ENCODE measurements around the gene SNAI1.
"Not testable (repeated sequence)": the region's sequence is repeated elsewhere in the genome, so short reads cannot be mapped to it uniquely, and the experiment has no call there.

The SNAI1 gene

GRCh38 chr20:49945306-49945700, 37.5 kb upstream of the SNAI1 start:
- no peak overlapping the region for H3K27ac ChIP-seq (ENCODE audit: insufficient read depth, low read length, poor library complexity, severe bottlenecking)
- H3K36me3 ChIP-seq (ENCODE audit: control insufficient read depth, insufficient read depth, low read length): peaks cover 56% of the 10 kb centered on the region
- H3K9me3 ChIP-seq (ENCODE audit: control insufficient read depth, low read length): no peaks in the 10 kb centered on the region
- H3K27me3 ChIP-seq (replicated peaks; ENCODE audit: control insufficient read depth, insufficient read depth, low read length, poor library complexity, severe bottlenecking): no peaks in the 10 kb centered on the region
- H3K4me1 ChIP-seq (ENCODE audit: control insufficient read depth, insufficient read depth, low read length, poor library complexity, severe bottlenecking): no peaks in the 10 kb centered on the region
- no peak for DNase-seq
- no peak overlapping the region for H3K4me3 ChIP-seq (ENCODE audit: insufficient read depth, low read depth, low read length, poor library complexity, severe bottlenecking)

- no peak overlapping the region for H3K4me3 ChIP-seq (ENCODE audit: insufficient read depth, low read depth, low read length, poor library complexity, severe bottlenecking)
- no peak overlapping the region for H3K27ac ChIP-seq (ENCODE audit: insufficient read depth, low read length, poor library complexity, severe bottlenecking)
- no peaks in the 10 kb centered on the region for H3K9me3 ChIP-seq (ENCODE audit: control insufficient read depth, low read length)
- H3K27me3 ChIP-seq (replicated peaks; ENCODE audit: control insufficient read depth, insufficient read depth, low read length, poor library complexity, severe bottlenecking): no peaks in the 10 kb centered on the region
- no peaks in the 10 kb centered on the region for H3K4me1 ChIP-seq (ENCODE audit: control insufficient read depth, insufficient read depth, low read length, poor library complexity, severe bottlenecking)
- DNase-seq: no peak
- H3K36me3 ChIP-seq (ENCODE audit: control insufficient read depth, insufficient read depth, low read length): peaks cover 61% of the 10 kb centered on the region
Observed at GRCh38 chr20:49945701-49946477, 36.9 kb upstream of the SNAI1 start.

- no peaks in the 10 kb centered on the region for H3K9me3 ChIP-seq (ENCODE audit: control insufficient read depth, low read length)
- no peak overlapping the region for H3K27ac ChIP-seq (ENCODE audit: insufficient read depth, low read length, poor library complexity, severe bottlenecking)
- H3K36me3 ChIP-seq (ENCODE audit: control insufficient read depth, insufficient read depth, low read length): peaks cover 66% of the 10 kb centered on the region
- H3K4me3 ChIP-seq (ENCODE audit: insufficient read depth, low read depth, low read length, poor library complexity, severe bottlenecking): no peak overlapping the region
- DNase-seq: no peak
- H3K4me1 ChIP-seq (ENCODE audit: control insufficient read depth, insufficient read depth, low read length, poor library complexity, severe bottlenecking): no peaks in the 10 kb centered on the region
- no peaks in the 10 kb centered on the region for H3K27me3 ChIP-seq (replicated peaks; ENCODE audit: control insufficient read depth, insufficient read depth, low read length, poor library complexity, severe bottlenecking)
Observed at GRCh38 chr20:49948178-49948577, 34.6 kb upstream of the SNAI1 start.

- Histone ChIP-seq H3K9me3 (ENCODE audit: control insufficient read depth, low read length) (no peaks in the 10 kb centered on the region), H3K4me1 (ENCODE audit: control insufficient read depth, insufficient read depth, low read length, poor library complexity, severe bottlenecking) (no peaks in the 10 kb centered on the region), H3K27ac (ENCODE audit: insufficient read depth, low read length, poor library complexity, severe bottlenecking) (no peak overlapping the region), H3K36me3 (ENCODE audit: control insufficient read depth, insufficient read depth, low read length) (peaks cover 72% of the 10 kb centered on the region), H3K4me3 (ENCODE audit: insufficient read depth, low read depth, low read length, poor library complexity, severe bottlenecking) (no peak overlapping the region), H3K27me3 (replicated peaks; ENCODE audit: control insufficient read depth, insufficient read depth, low read length, poor library complexity, severe bottlenecking) (no peaks in the 10 kb centered on the region)
- no peak for DNase-seq
Observed at GRCh38 chr20:49948809-49949507, 33.8 kb upstream of the SNAI1 start.

GRCh38 chr20:49951151-49951550, 31.6 kb upstream of the SNAI1 start:
- H3K4me3 ChIP-seq (ENCODE audit: insufficient read depth, low read depth, low read length, poor library complexity, severe bottlenecking): no peak overlapping the region
- no peak for DNase-seq
- no peaks in the 10 kb centered on the region for H3K27me3 ChIP-seq (replicated peaks; ENCODE audit: control insufficient read depth, insufficient read depth, low read length, poor library complexity, severe bottlenecking)
- peaks cover 82% of the 10 kb centered on the region for H3K36me3 ChIP-seq (ENCODE audit: control insufficient read depth, insufficient read depth, low read length)
- H3K9me3 ChIP-seq (ENCODE audit: control insufficient read depth, low read length): no peaks in the 10 kb centered on the region
- H3K27ac ChIP-seq (ENCODE audit: insufficient read depth, low read length, poor library complexity, severe bottlenecking): no peak overlapping the region
- H3K4me1 ChIP-seq (ENCODE audit: control insufficient read depth, insufficient read depth, low read length, poor library complexity, severe bottlenecking): no peaks in the 10 kb centered on the region

- no peak for DNase-seq
- Histone ChIP-seq H3K4me1 (ENCODE audit: control insufficient read depth, insufficient read depth, low read length, poor library complexity, severe bottlenecking) (no peaks in the 10 kb centered on the region), H3K27ac (ENCODE audit: insufficient read depth, low read length, poor library complexity, severe bottlenecking) (no peak overlapping the region), H3K4me3 (ENCODE audit: insufficient read depth, low read depth, low read length, poor library complexity, severe bottlenecking) (no peak overlapping the region), H3K9me3 (ENCODE audit: control insufficient read depth, low read length) (no peaks in the 10 kb centered on the region), H3K36me3 (ENCODE audit: control insufficient read depth, insufficient read depth, low read length) (peaks cover 65% of the 10 kb centered on the region), H3K27me3 (replicated peaks; ENCODE audit: control insufficient read depth, insufficient read depth, low read length, poor library complexity, severe bottlenecking) (no peaks in the 10 kb centered on the region)
Observed at GRCh38 chr20:49955167-49955566, 27.6 kb upstream of the SNAI1 start.

- H3K9me3 ChIP-seq (ENCODE audit: control insufficient read depth, low read length); H3K27ac ChIP-seq (ENCODE audit: insufficient read depth, low read length, poor library complexity, severe bottlenecking); H3K4me1 ChIP-seq (ENCODE audit: control insufficient read depth, insufficient read depth, low read length, poor library complexity, severe bottlenecking); H3K4me3 ChIP-seq (ENCODE audit: insufficient read depth, low read depth, low read length, poor library complexity, severe bottlenecking); DNase-seq; H3K27me3 ChIP-seq (replicated peaks; ENCODE audit: control insufficient read depth, insufficient read depth, low read length, poor library complexity, severe bottlenecking): not testable (repeated sequence)
- H3K36me3 ChIP-seq (ENCODE audit: control insufficient read depth, insufficient read depth, low read length): peaks cover 57% of the 10 kb centered on the region
Observed at GRCh38 chr20:49955830-49956396, 26.9 kb upstream of the SNAI1 start.

GRCh38 chr20:49956689-49957088, 26.1 kb upstream of the SNAI1 start:
- Histone ChIP-seq H3K9me3 (ENCODE audit: control insufficient read depth, low read length) (no peaks in the 10 kb centered on the region), H3K36me3 (ENCODE audit: control insufficient read depth, insufficient read depth, low read length) (peaks cover 50% of the 10 kb centered on the region), H3K4me1 (ENCODE audit: control insufficient read depth, insufficient read depth, low read length, poor library complexity, severe bottlenecking) (no peaks in the 10 kb centered on the region), H3K4me3 (ENCODE audit: insufficient read depth, low read depth, low read length, poor library complexity, severe bottlenecking) (no peak overlapping the region), H3K27me3 (replicated peaks; ENCODE audit: control insufficient read depth, insufficient read depth, low read length, poor library complexity, severe bottlenecking) (no peaks in the 10 kb centered on the region), H3K27ac (ENCODE audit: insufficient read depth, low read length, poor library complexity, severe bottlenecking) (no peak overlapping the region)
- DNase-seq: no peak

GRCh38 chr20:49957089-49957938, 25.5 kb upstream of the SNAI1 start:
- H3K36me3 ChIP-seq (ENCODE audit: control insufficient read depth, insufficient read depth, low read length): peaks cover 43% of the 10 kb centered on the region
- not testable (repeated sequence) for H3K27ac ChIP-seq (ENCODE audit: insufficient read depth, low read length, poor library complexity, severe bottlenecking); H3K4me3 ChIP-seq (ENCODE audit: insufficient read depth, low read depth, low read length, poor library complexity, severe bottlenecking); DNase-seq; H3K4me1 ChIP-seq (ENCODE audit: control insufficient read depth, insufficient read depth, low read length, poor library complexity, severe bottlenecking); H3K27me3 ChIP-seq (replicated peaks; ENCODE audit: control insufficient read depth, insufficient read depth, low read length, poor library complexity, severe bottlenecking); H3K9me3 ChIP-seq (ENCODE audit: control insufficient read depth, low read length)

Measured in effector memory CD4-positive, alpha-beta T cell (primary cell).